ENCODE measurements around the gene ZNF428.
"Not testable (repeated sequence)": the region's sequence is repeated elsewhere in the genome, so short reads cannot be mapped to it uniquely, and the experiment has no call there.

ZNF428 gene

DNA sequence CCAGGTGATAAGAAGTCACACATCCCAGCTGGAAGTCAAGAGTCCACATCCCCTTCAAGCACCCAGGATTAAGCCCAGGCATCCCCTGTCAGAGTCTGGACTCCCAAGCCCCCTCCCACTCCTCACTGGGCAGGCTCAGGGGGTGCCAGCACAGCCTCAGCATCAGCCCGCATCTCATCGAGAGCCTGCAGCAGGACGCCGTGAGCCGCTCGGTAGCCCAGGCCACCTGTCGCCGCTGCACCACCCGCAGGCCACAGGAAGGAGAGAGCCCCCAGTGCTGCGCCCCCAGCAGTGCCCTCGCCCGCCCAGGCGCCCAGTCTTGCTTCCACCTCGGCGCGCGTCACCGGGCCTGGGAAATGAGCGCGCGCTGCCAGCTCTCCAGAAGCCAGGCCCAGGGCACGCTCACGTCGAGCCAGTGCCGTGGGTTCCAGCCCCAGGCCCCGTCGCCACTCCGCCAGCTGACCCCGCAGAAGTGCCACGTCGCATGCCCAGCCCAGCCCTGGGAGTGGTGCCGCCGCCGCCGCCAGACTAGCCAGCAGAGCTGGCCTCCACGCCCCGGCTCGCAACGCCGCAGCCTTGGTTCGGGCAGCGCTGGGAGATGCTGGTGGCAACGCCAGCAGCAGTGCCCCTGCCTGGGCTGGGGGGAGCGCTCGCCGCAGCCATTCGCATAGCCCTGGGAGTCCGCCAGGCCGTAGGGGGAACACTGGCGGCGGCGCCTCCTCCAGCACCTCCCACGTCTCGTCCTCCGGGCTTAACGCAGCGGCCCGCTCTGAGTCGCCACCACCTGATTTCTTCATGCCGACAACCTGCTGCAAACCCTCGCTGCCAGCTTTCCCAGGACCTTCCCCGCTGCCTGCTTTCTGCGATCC lies 27.3 kb downstream of the ZNF428 start:
- no peak for DNase-seq

DNA sequence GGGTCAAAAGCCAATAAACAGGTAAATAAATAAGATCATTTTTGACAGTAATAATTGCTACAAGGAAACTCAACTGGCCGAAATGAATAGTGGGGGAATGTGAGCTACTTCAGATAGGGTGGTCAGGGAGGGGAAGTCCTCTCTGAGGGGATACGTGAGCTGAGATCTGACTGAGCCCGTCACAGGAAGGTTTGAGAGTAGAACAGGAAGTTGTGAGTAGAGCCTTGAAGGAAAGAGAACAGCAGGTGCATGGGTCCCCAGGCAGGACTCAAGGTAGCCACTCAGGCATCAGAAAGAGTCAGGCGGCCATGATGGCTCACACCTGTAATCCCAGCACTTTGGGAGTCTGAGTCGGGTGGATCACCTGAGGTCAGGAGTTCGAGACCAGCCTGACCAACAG lies 29.8 kb downstream of the ZNF428 start:
- no peak for DNase-seq

DNA sequence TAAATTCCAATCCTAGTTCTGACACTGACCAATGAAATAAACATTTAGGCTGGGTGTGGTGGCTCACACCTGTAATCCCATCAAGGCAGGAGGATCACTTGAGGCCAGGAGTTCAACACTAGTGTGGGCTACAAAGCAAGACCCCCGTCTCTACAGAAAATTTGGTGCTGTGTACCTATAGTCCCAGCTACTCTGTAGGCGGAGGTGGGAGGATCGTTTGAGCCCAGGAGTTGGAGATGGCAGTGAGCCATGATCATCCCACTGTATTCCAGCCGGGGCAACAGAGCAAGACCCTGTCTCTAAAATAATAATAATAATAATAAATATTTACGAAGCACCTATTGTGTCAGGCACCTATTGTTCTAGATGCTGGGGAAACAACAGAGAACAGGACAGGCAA lies 30.2 kb downstream of the ZNF428 start:
- no peak for DNase-seq

DNA sequence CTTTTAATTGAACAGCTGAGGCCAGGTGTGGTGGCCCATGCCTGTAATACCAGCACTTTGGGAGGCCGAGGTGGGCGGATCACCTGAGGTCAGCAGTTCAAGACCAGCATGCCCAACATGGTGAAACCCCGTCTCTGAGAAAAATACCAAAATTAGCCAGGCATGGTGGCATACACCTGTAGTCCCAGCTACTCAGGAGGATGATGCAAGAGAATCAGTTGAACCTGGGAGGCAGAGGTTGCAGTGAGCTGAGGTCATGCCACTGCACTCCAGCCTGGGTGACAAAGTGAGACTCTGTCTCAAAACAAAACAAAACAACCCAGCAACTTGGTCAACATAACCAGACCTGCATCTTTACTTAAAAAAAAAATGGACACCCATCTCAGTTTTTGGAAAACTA lies 32.4 kb downstream of the ZNF428 start:
- DNase-seq, result not testable (repeated sequence)

DNA sequence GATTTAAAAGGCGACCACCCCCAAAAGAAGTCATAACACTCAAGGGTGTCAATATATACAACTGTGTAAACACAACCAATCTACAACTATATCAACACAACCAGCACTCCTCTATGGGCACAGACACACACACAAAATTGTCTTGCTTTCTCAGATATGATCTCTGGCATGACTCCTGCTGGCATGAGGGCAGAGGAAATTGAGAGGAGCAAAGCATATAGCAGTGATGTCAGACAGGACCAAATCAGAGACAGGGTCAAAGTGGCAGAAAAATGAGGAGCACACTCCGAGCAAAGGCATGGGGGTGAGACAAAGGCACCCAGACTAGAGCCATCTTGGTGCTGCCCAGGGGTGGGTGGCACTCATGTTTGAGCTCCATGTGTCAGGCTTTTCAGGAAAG lies 33.1 kb downstream of the ZNF428 start:
- DNase-seq, result no peak

DNA sequence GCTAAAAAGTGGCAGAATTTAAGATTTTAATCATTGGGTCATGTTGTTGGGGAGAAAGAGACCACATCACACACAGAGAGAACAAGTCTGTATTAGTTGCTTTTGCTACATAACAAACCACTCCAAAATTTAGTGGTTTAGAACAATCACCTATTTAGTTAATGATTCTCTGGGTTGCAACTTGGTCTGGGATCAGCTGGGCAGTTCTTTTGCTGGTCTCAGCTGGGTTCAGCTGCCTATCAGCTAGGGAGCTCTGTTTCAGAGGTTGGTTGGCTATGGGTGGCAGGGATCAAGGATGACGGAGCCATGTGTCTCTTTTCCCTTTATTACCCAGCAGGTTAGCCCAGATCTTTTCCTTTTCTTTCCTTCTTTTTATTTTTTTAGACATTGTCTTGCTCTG lies 34.9 kb downstream of the ZNF428 start:
- no peak for DNase-seq

DNA sequence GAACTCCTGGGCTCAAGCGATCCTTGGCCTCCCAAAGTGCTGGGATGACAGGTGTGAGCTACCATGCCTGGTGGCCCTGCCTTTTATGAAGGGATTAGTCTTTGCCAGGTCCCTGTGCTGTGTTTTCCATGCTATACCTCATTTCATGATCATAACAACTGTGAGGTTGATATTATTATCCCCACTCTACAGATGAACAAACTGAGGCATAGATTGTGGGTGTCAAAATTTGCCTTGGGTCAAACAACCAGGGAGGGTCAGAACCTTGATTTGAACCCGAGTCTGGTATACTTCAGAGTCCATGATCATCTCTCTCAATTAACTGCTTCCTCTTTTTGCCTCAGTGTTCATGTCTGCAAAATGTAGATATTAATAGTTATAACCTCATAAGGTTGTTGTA lies 36.9 kb downstream of the ZNF428 start:
- DNase-seq, result no peak

DNA sequence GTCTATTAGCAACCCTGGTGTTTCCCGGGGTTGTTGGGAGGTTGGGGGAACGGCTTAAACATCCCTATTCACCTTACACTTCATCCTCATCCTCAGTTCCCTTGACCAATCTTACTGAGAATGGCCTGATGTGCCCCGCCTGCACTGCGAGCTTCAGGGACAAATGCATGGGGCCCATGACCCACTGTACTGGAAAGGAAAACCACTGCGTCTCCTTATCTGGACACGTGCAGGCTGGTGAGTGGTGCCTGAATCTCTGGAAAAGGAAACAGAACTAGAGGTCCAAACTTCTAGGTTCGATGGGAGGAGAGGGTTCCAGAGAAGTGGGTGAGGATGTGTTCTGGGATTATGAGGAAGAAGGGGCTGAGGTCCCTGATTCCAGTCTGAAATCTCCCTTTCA lies 38.0 kb downstream of the ZNF428 start:
- DNase-seq, result no peak

DNA sequence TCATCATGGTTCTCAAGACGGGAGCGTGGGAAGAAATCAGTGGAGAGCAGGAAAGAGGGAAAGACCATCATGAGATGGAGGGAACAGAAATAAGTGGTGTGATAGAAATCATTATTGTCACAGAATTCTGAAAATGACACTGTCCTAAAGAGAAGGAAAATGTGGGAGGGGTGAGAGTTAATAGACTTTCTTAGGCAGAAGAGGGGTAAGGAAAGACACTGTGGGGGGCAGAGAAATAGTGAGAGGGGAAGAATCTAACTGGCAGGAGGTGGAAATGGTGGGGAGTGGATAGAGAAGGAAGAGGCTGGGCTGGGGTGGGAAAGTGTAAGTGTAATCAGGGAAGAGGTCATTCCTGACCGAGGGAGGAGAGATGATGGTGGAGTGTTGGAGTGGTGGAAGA lies 40.6 kb downstream of the ZNF428 start:
- no peak for DNase-seq

DNA sequence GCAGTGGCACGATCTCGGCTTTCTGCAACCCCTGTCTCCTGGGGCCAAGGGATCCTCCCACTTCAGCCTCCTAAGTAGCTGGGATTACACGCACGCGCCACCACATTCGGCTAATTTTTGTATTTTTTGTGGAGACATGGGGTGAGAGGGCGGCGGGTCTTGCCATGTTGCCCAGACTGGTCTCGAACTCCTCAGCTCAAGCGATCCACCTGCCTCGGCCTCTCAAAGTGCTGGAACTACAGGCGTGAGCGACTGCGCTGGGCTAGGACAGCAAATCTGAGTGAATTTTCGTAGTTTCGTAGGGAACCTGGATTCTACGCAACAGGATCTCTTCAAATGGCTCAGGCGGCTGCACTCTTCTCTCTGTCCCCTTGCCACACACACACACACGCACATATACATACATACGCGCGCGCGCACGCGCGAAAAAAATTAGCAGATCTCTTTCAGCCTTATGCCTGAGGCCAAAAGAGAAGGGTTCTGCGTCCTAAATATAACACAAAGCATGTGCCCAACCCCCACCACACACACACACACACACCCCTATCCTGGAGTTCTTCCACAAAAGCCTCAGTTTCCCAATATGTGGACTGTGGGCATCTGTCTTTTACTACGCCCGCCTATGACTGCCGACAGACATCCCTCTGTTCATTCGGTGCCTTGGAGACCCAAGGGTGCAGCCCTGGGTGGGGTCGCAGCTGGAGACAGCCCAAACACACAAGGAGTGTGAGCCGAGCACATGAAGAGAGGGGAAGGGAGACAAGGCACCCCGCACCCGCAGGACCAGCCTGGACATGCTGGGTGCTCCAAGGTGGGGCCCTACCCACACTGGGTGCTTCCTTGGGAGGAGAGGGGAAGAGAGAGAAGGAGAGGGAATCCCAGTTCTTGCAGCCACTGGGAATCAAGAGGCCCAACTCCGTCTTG lies 43.2 kb downstream of the ZNF428 start:
- no peak for DNase-seq

DNA sequence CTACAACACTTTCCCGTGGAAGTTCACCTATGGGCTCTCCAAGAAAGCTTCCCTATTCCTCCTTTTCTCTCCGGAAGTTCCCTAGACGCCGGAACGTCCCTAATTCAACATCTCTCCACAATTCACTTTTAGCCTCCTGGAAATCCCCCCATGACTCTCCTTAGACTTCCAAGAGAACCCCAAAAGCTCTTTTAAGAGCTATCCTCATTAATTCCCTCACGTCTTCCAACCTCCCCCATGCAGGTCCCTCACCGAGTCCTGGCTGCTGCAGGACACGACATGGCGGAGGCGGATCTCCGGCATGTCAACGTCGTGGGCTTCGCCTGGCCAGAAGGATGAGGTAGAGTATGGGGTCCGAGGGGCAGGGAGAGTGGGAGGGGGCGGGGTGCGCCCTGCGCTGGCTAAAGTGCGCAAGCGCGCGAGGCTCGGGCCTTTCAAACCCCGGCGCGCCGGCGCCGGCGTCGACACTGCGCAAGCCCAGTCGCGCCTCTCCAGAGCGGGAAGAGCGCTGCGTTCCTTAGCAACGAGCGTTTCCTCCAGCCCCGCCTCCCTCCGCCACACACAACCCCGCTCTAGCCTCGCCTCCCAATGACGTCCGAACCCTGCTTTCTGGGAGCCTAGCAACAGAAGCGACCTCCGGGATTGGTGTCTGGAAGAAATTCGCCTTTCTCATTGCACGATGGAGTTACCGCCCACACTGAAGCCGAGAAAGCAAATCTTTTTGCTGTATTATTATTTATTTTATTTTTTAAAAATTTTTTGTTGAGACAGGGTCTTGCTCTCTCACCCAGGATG lies 44.1 kb downstream of the ZNF428 start, which contains the start of the genes PINLYP and XRCC1:
Gene PINLYP, plus strand, starts transcription at position 646 of the 795 bp plus-strand sequence. CDS start 1,391 bp downstream, outside the sequence.
Gene XRCC1, minus strand, starts transcription at position 372 of the 795 bp plus-strand sequence. Its CDS starts 69 bp downstream, at position 303.
- DNase-seq, result peak; percentile 96 to 98

DNA sequence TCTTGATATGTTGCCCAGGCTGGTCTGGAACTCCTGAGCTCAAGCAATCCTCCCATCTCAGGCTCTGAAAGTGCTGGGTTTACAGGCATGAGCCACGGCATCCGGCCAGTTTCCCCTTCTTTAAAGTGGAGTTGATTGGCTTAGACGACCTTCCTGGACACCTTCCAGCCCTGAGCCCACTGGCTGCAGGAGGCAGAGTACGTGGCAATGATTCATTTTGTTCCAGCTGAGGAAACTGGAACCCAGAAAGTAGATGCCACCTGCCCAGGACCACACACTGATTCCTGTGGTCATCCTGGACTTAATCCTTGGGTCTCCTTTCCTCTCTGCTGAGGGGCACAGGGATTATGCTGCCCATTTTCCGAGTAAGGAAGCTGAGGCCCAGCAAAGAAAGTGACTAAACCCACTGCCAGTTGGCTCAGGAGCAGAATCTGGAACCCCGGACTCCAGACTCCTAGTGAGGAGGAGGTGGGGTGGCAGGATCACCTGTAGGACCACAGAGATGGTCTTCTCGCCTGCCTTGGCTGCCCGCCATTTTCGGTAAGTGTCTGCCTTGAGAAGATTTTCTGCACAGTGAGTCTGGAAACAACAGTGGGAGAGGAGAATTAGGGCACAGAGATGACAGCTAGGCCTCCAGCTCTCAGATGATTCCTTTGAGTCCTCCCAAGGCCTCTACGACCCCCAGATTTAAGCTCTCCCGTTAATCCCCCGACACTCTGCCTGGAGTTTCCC lies 44.8 kb downstream of the ZNF428 start:
- DNase-seq, result no peak

DNA sequence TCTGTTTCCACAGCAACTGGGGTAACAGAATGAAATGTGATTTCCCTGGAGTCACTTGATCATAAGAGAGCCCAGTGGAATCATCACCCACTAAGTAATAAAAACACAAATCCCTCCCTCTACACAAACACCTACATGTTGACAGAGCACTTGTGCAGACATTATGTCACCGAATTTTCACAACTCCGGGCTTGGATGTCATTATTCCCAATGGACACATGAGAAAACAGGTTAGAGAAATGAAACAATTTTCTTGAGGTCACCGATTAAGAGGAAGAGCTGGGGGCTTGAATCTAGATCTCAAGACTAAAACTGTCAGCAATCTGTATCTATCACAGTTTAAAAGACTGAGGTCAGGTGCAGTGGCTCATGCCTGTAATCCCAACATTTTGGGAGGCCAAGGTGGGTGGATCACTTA lies 47.2 kb downstream of the ZNF428 start:
- DNase-seq, result no peak

DNA sequence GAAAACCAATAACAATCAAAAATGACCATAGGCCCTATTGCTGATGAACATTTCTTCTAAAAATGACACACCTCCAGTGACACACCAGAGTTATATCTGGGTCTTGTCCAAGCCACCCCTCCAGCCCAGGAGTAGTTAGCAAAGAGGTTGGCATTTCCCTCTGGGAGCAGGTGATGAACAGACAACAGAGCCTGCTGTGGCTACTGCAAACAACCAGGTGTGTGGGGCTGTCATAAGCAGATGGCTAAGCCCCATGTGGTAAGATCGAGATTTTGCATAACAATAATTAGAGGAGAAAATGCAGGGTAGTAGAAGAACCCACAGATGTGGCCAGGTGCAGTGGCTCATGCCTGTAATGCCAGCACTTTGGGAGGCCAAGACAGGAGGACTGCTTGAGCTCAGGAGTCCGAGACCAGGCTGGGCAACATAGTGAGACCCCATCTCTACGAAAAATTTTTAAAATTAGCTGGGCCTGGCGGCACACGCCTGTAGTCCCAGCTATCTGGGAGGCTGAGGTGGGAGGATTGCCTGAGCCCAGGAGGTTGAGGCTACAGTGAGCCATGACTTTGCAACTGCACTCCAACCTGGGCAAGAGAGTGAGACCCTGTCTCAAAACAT lies 49.1 kb downstream of the ZNF428 start:
- DNase-seq, result no peak

DNA sequence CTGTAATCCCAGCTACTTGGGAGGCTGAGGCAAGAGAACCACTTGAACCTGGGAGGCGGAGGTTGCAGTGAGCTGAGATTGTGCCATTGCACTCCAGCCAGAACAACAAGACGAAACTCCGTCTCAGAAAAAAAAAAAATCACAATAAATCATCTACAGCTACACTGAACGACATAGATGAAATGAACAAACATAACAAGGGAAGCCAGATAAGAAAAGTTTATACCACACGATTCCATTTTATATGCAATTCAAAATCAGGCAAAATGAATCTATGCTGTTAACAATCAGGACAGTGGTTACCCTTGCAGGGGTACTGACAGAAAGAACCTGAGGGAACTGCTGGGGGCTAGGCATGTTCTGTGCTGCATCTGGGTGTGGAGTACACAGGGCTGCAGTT lies 49.8 kb downstream of the ZNF428 start:
- DNase-seq, result no peak

DNA sequence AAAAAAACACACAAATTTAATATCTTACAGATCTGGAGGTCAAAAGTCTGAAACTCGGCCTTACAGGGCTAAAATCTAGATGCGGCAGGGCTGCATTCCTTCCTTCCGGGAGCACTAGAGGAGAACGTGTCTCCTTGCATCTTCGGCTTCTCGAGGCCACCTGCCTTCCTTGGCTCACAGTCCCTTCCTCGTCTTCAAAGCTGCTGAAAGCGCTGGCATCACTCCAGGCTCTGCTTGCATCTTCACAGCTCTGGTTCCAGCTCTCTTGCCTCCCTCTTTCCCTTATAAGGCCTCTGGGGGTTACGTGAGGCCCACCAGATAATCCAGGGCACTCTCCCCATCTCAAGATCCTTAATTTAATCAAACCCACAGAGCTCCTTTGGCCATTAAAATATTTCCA lies 54.6 kb downstream of the ZNF428 start:
- DNase-seq, result no peak

DNA sequence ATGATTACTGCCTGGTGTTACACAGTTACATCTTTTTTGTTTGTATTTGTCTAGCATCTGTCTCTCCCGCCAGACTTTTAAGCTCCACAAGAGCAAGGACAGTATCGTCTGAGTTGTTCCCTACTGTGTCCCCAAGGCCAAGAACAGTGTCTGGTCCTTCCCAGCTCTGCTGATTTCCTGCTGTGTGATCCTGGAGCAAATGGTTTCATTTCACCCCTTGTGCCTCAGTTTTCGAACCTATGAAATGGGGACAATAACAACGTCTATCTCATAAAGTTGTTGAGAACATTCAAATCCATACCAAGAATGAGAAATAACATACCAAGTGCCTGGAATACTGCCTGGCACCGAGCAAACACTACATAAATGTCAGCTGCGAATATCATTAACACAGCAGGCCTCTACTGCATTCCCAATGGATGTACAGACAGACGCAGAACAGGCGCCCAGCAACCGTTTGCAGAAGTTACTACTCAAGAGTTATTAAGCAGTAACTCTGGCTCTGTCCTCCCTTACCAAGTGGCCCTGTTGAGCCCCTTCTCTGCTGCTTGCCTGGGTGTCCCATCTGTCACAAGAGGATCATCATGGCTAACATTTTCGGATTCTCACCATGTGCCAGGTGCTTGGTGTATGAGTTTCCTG lies 55.5 kb downstream of the ZNF428 start:
- DNase-seq, result no peak

DNA sequence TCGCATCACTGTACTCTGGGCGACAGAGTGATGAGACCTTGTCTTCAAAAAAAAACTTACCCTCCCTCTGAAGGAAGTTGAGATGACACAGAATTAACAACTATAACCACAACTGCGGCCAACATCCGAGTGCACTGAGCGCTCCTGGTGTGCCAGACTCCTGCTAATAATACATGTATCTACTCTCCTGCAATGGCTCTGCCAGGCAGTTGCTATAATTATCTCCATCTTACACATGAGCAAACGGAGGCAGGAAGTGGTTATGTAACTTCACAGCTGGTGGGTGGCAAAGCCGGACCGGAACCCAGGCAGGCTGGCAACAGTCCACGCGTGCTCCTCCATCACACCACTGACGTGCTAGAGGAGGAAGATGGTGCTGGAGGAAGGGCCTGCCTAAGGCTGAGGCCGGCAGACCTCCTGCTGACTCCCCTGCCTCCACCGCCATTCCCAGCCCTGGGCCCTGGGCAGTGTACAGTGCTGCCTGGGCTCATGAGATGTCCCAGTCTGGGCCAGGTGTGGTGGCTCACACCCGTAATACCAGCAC lies 56.7 kb downstream of the ZNF428 start:
- peak; percentile 57 to 70 for DNase-seq

DNA sequence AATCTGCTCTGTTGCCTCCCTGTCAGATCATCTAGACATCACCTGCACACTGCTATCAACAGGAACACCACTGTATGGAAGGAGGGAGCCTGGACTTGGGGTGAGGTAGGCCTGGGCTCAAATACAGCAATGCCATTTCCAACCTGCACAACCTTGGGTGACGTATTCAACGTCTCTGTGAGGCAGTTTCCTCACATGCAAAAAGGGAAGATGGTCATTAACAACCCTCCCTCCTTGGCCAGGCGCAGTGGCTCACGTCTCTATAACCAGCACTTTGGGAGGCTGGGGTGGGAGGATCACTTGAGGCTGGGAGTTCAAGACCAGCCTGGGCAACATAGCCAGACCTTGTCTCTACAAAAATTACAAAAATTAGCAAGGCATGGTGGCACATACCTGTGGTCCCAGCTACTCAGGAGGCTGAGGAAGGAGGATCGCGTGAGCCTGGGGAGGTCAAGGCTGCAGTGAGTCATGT lies 57.2 kb downstream of the ZNF428 start:
- DNase-seq, result no peak

DNA sequence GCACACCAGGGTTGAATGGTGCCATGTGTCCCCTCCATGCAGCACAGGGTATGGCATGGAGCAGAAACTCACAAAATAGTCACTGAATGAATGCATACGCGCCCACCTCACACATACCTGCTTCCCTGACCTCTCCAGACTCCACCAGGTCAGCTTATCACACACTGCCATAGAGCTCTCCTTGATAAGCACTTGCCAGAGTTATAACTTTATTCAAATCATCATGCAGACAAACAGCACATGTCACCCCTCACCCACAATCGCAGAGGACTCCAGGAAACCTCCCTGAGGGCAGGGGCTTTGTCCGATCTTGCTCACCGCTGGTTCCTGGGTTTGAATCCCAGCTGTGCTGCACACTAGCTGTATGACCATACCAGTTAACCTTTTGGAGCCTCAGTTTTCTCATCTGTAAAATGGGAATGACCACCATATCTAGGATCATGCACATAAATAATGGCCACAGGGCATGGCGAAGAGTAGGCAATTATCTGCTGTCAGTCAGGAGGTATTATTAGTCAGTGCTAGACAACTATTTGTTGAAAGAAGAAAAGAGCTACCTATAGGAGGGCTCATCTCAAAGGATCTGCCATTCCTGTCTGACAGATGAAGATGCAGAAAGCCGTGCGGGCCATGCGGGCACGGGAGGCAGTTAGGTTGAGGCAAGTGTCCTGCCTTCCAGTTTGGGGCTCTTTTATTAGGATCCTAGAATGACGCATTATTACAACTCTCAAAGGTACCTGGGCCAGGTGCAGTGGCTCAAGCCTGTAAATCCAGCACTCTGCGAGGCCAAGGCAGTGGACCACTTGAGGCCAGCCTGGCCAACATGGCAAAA lies 58.1 kb downstream of the ZNF428 start:
- no peak for DNase-seq

Data from activated CD4-positive, alpha-beta T cell treated with anti-CD3 and anti-CD28 coated beads, Interleukin-2, amount 50 U/mL, for 48 hours (primary cell).